22Rv1 (cell line): ENCODE results near the gene OSCAR.

Experiments used
- H3K27ac ChIP-seq: fragments of 450-650 bp; 2 replicates; pipeline ENCODE4 v1.5.1; 2017
- CTCF ChIP-seq: fragments of 450-650 bp; IDR thresholded peaks from 2 replicates; pipeline ENCODE4 v1.5.1; 2017; ENCODE audit warnings: mild to moderate bottlenecking
- ZFX ChIP-seq: fragments of 450-650 bp; IDR thresholded peaks from 2 replicates; pipeline ENCODE4 v1.6.1; 2017; ENCODE audit warnings: antibody characterized with exemption, borderline replicate concordance

The OSCAR gene

GRCh38 chr19:54073829-54074228, 26.8 kb downstream of the OSCAR start:
- no peak for TF ChIP-seq ZFX
- TF ChIP-seq CTCF, result no peak
- no peak overlapping the region for H3K27ac ChIP-seq

- TF ChIP-seq ZFX (no peak), CTCF (no peak)
Observed at GRCh38 chr19:54069470-54069869, 31.1 kb downstream of the OSCAR start.

GRCh38 chr19:54063350-54064116, 37.1 kb downstream of the OSCAR start, which contains the start of gene VSTM1:
VSTM1 (minus strand) TSS chr19:54063897; CDS start chr19:54063777, 120 bp downstream.
- no peak within 1 kb of the TSS for H3K27ac ChIP-seq
- TF ChIP-seq CTCF (no peak), ZFX (no peak)

More at GRCh38 chr19:54069470-54069869, 31.1 kb downstream of the OSCAR start:
- H3K27ac ChIP-seq, result no peak overlapping the region

DNA sequence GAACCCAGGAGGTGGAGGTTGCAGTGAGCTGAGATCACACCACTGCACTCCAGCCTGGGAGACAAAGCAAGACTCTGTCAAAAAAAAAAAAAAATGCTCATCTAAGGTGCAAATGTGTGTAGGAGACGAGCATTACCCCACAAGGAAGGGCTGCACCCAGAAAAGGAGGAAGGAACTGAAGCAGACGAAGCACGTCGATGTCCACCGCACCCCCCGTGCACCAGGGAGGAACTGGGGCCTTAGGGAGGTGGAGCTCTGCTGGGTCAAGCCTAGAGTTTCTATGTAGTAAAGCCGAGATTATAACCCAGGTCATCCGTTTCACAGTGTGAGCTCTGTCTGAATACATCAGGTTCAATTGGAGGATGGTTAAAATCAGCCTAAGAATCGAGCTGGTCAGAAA, 38.0 kb downstream of the OSCAR start:
- TF ChIP-seq CTCF, result no peak
- no peak for TF ChIP-seq ZFX
- H3K27ac ChIP-seq, result no peak overlapping the region

DNA sequence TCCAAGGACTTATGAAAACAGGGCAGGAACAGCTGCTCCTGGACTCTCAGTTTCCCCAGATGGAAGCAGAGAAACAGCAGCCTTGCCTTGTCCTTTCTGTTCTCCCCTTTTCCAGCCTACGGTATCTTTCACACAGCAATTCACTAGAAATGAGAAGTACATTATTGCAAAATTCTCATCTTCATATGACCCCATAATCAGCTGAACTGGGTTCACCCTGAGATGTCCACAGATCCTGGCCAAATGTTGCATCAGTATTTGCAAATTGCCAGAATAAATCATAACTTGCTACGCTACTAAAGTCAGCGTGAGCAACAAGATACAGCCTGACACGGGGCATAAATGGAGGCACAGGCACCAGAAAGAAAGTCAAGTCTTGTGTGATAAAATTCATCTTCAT, 53.0 kb downstream of the OSCAR start:
- H3K27ac ChIP-seq, result no peak overlapping the region
- TF ChIP-seq CTCF, result no peak
- no peak for TF ChIP-seq ZFX

- H3K27ac ChIP-seq, result no peak overlapping the region
- no peak for TF ChIP-seq ZFX
- no peak for TF ChIP-seq CTCF
Observed at GRCh38 chr19:54045771-54046170, 54.8 kb downstream of the OSCAR start.
